Endothelial cell of umbilical vein (primary cell): ENCODE measurements around the gene SMIM3. TPM values are rescaled to one million over a fixed set of nuclear protein-coding genes. Genes with fewer than 3 reads are reported as not detected.

Experiments
- BruUV-seq: library from RNA; stranded (reverse); fragments of 400-500 nt; replicated peaks from 2 replicates; lab custom pipeline; 2021; lab: Mats Ljungman, UMichigan
- CTCF ChIA-PET: fragments of 300-600, 350-600 bp; sonication (Branson Sonifier 250); formaldehyde crosslinking; loops from one replicate; lab custom pipeline; 2021; ENCODE audit warnings: antibody characterized with exemption, inconsistent platforms; lab: Charles Lee
- POLR2A ChIA-PET: fragments of 300-600, 350-600 bp; sonication (Branson Sonifier 250); formaldehyde crosslinking; loops from one replicate; lab custom pipeline; 2021; ENCODE audit warnings: antibody characterized with exemption, inconsistent platforms; lab: Charles Lee
- DNase-seq: peaks from one replicate; pipeline ENCODE4 v3.0.0-alpha.2; 2011; ENCODE audit warnings: low read depth, low spot score
- FAIRE-seq: peaks from 2 replicates; lab custom pipeline; 2011; peaks lifted over from hg19 to GRCh38; lab: Jason Lieb, UNC
- H2AFZ ChIP-seq: 2 replicates; pipeline ENCODE4 v1.6.0; 2012; ENCODE audit warnings: low read depth, low read length, control low read depth, inconsistent platforms
- H3K27ac ChIP-seq: 2 replicates; pipeline ENCODE4 v1.5.1; 2011; ENCODE audit warnings: low read depth, mild to moderate bottlenecking, control low read depth, low read length, moderate library complexity; ENCODE audit not compliant: insufficient read depth
- H3K27me3 ChIP-seq, 2 experiments: 2 replicates each; pipeline versions ENCODE4 v1.6.0 to v1.6.1; 2011; ENCODE audit warnings: low read length in 2 of 2, mixed read lengths in 1 of 2; ENCODE audit not compliant: control insufficient read depth in 2 of 2, insufficient read depth in 2 of 2
- H3K36me3 ChIP-seq, 2 experiments: 2 replicates in 1 of 2; 3 replicates in 1 of 2; pipeline ENCODE4 v1.5.1; 2011; ENCODE audit warnings: low read length in 2 of 2, mild to moderate bottlenecking in 1 of 2, moderate library complexity in 1 of 2; ENCODE audit not compliant: control insufficient read depth in 2 of 2, insufficient read depth in 2 of 2; ENCODE audit errors: extremely low read depth in 1 of 2
- H3K4me1 ChIP-seq: 3 replicates; pipeline ENCODE4 v1.5.1; 2011; ENCODE audit warnings: mild to moderate bottlenecking, low read length; ENCODE audit not compliant: control insufficient read depth, insufficient read depth; ENCODE audit errors: extremely low read depth
- H3K4me2 ChIP-seq: 2 replicates; pipeline ENCODE4 v1.6.1; 2011; ENCODE audit warnings: low read length, control low read depth, mixed read lengths; ENCODE audit not compliant: insufficient read depth
- H3K4me3 ChIP-seq, 3 experiments: fragments of 200-600 bp in 1 of 3; sonication (generic), shearing (Covaris generic) in 1 of 3; replicated peaks in 1 of 3; 2 replicates each; pipeline ENCODE4 v1.5.1; 2011 to 2016; ENCODE audit warnings: control low read depth in 3 of 3, low read length in 3 of 3, mild to moderate bottlenecking in 2 of 3, inconsistent platforms in 1 of 3, low read depth in 1 of 3, moderate library complexity in 1 of 3; ENCODE audit not compliant: insufficient read depth in 1 of 3
- H3K79me2 ChIP-seq: 2 replicates; pipeline ENCODE4 v1.6.0; 2012; ENCODE audit warnings: low read length, inconsistent platforms; ENCODE audit not compliant: control insufficient read depth, insufficient read depth
- H3K9ac ChIP-seq: replicated peaks from 2 replicates; pipeline ENCODE3; 2011; ENCODE audit warnings: low read length, control low read depth; ENCODE audit not compliant: insufficient read depth; ENCODE audit errors: extremely low read depth
- H3K9me1 ChIP-seq: replicated peaks from 3 replicates; pipeline ENCODE4 v1.6.0; 2011; ENCODE audit warnings: mild to moderate bottlenecking, low read length; ENCODE audit not compliant: control insufficient read depth, insufficient read depth; ENCODE audit errors: extremely low read depth
- H3K9me3 ChIP-seq: replicated peaks from 2 replicates; pipeline ENCODE4 v1.5.1; 2012; ENCODE audit warnings: low read length, inconsistent platforms; ENCODE audit not compliant: control insufficient read depth, insufficient read depth
- H4K20me1 ChIP-seq: replicated peaks from 2 replicates; pipeline ENCODE3; 2011; ENCODE audit warnings: mild to moderate bottlenecking, low read length; ENCODE audit not compliant: control insufficient read depth, insufficient read depth; ENCODE audit errors: extremely low read depth
- CTCF ChIP-seq, 2 donors: IDR thresholded peaks; 1 replicate in 1 of 2; 2 replicates in 1 of 2; pipeline ENCODE4 v1.5.1; 2011; ENCODE audit warnings: low read length in 2 of 2, mild to moderate bottlenecking in 2 of 2, moderate library complexity in 2 of 2, control low read depth in 1 of 2, inconsistent platforms in 1 of 2, low read depth in 1 of 2; ENCODE audit not compliant: insufficient read depth in 1 of 2; ENCODE audit errors: extremely low read depth in 1 of 2
- EZH2 ChIP-seq: IDR thresholded peaks from 2 replicates; pipeline ENCODE4 v1.6.1; 2012; ENCODE audit warnings: borderline replicate concordance, low read depth, mild to moderate bottlenecking, moderate library complexity, low read length, inconsistent platforms; ENCODE audit not compliant: severe bottlenecking
- FOS ChIP-seq: IDR thresholded peaks from 2 replicates; pipeline ENCODE4 v1.6.1; 2011; ENCODE audit warnings: mild to moderate bottlenecking, low read length, moderate library complexity, borderline replicate concordance; ENCODE audit not compliant: insufficient read depth
- JUN ChIP-seq: IDR thresholded peaks from 2 replicates; pipeline ENCODE4 v1.6.1; 2011; ENCODE audit warnings: borderline replicate concordance, low read depth; ENCODE audit not compliant: insufficient read length, insufficient read depth
- MYC ChIP-seq: IDR thresholded peaks from one replicate; pipeline ENCODE4 v1.6.1; 2011; ENCODE audit warnings: mild to moderate bottlenecking, low read depth, low read length
- POLR2A ChIP-seq: IDR thresholded peaks from 2 replicates; pipeline ENCODE4 v1.6.1; 2012; ENCODE audit warnings: low read depth, mild to moderate bottlenecking, control low read depth, low read length
- POLR2AphosphoS5 ChIP-seq: IDR thresholded peaks from 2 replicates; pipeline ENCODE4 v1.6.1; 2012; ENCODE audit warnings: low read depth, mild to moderate bottlenecking, control low read depth, low read length, moderate library complexity; ENCODE audit not compliant: insufficient read depth
- dilution Hi-C: fragments of 300-500 bp; cut with MboI; formaldehyde crosslinking; loops from one replicate; pipeline ENCODE4 v1.15.0; 2019; ENCODE audit warnings: low sequenced_read_pairs; ENCODE audit not compliant: extremely low pct_ligation_motif_present
- intact Hi-C: fragments of 100-400 bp; cut with micrococcal nuclease; formaldehyde crosslinking; loops from one replicate; pipeline ENCODE4 v1.10.0; 2022
- polyA plus RNA-seq, 4 experiments: library from polyadenylated mRNA; depleted of rRNA in 3 of 4; stranded (reverse) in 3 of 4; unstranded in 1 of 4; fragments of >200 nt; gene quantifications; 2 replicates each; pipeline versions ENCODE4 v1.2.1 to v1.2.3, GENCODE V29; 2011 to 2012; ENCODE audit warnings: missing spikeins in 1 of 4
- total RNA-seq: library from RNA; stranded (reverse); gene quantifications from 2 replicates; pipeline ENCODE4 v1.2.3, GENCODE V29; 2021
- TF ChIP-seq, protein P1 (sequence below): IDR thresholded peaks from 2 replicates; pipeline ENCODE4 v1.6.1; 2011; ENCODE audit not compliant: insufficient read depth, insufficient read length

Gene SMIM3
- total and polyA plus RNA-seq, 2 donors (not counting 3 experiments of a cell fraction or from before 2014, with no cell fraction given) = 1.0 to 2.0 TPM

- H3K4me2 ChIP-seq = peak overlapping the region; percentile 100
- BruUV-seq = no TSS peak
- peak overlapping the region; percentile 62 to 80 (median 62) for H3K4me3 ChIP-seq
- peaks cover 0 to 5% of the 10 kb centered on the region in 2 experiments for H3K27me3 ChIP-seq
- H3K27ac ChIP-seq = peak overlapping the region; percentile 76
- peak overlapping the region; percentile 36 for H2AFZ ChIP-seq
- CTCF ChIA-PET = interaction anchor here (1.0 to 1.9 kb wide), 5 partner anchors 16 to 309 kb away, joined by 3 to 14 read pairs (median 3); partner anchors contain the start of genes RPS14 and SMIM3
- no peaks in the 10 kb centered on the region for H3K9me3 ChIP-seq
- no peak for FAIRE-seq
- dilution Hi-C loops = no loop called here
- intact Hi-C loops = loop anchor here (2.0 kb wide), 2 partner anchors 57 to 323 kb away; partner anchors contain the start of genes RBM22 and TNIP1
- POLR2A ChIA-PET = interaction anchor here (1.0 kb wide), 1 partner anchor 57 kb away, joined by 5 read pairs; the partner anchor contains the start of gene RBM22
- H4K20me1 ChIP-seq = no peaks in the 10 kb centered on the region
- no peak for DNase-seq
- H3K9me1 ChIP-seq = no peaks in the 10 kb centered on the region
- TF ChIP-seq POLR2AphosphoS5 = no peak
- no peak for TF ChIP-seq FOS
- no peak for TF ChIP-seq EZH2
- TF ChIP-seq CTCF (IDR thresholded peaks at IDR 0.05; ENCODE audit: extremely low read depth in 1 of 2, insufficient read depth in 1 of 2, low read depth in 1 of 2, low read length in 2 of 2) = no peak
- no peak for TF ChIP-seq JUN
- TF ChIP-seq POLR2A = no peak
- TF ChIP-seq, protein P1, sequence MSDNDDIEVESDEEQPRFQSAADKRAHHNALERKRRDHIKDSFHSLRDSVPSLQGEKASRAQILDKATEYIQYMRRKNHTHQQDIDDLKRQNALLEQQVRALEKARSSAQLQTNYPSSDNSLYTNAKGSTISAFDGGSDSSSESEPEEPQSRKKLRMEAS = no peak
- TF ChIP-seq MYC = no peak
- peaks cover 36% of the 10 kb centered on the region for H3K79me2 ChIP-seq
- H3K4me1 ChIP-seq = peaks cover 13% of the 10 kb centered on the region
- H3K36me3 ChIP-seq = peaks cover 9 to 11% of the 10 kb centered on the region in 2 experiments
- H3K9ac ChIP-seq = peak overlapping the region; percentile 75
Observed at GRCh38 chr5:150758203-150758530, 20.4 kb upstream of the SMIM3 start.
